DND-41 (cell line): ENCODE measurements around the gene S1PR2.
"Not testable (repeated sequence)": the region's sequence is repeated elsewhere in the genome, so short reads cannot be mapped to it uniquely, and the experiment has no call there.

ENCODE experiments used
- ATAC-seq: fragments of 200-7000 bp; cut with Tn5 transposase; 3 replicates; pipeline ENCODE4 v1.9.1; 2021; ENCODE audit warnings: low read depth; ENCODE audit not compliant: insufficient read depth
- DNase-seq: peaks from one replicate; pipeline ENCODE4 v3.0.0-alpha.2; 2020
- H2AFZ ChIP-seq: 2 replicates; pipeline ENCODE4 v1.6.0; 2012; ENCODE audit warnings: low read depth, low read length
- H3K27ac ChIP-seq: 2 replicates; pipeline ENCODE4 v1.5.1; 2012; ENCODE audit warnings: low read length, inconsistent platforms
- H3K27me3 ChIP-seq: fragments of 200-600 bp; sonication (generic); 2 replicates; pipeline ENCODE4 v1.6.0; 2012; ENCODE audit warnings: low read length, mild to moderate bottlenecking, inconsistent platforms; ENCODE audit not compliant: insufficient read depth, poor library complexity
- H3K36me3 ChIP-seq: 2 replicates; pipeline ENCODE4 v1.5.1; 2012; ENCODE audit warnings: low read length, inconsistent platforms; ENCODE audit not compliant: insufficient read depth
- H3K4me1 ChIP-seq: 2 replicates; pipeline ENCODE4 v1.5.1; 2012; ENCODE audit warnings: mild to moderate bottlenecking, low read length; ENCODE audit not compliant: insufficient read depth
- H3K4me2 ChIP-seq: 2 replicates; pipeline ENCODE4 v1.6.0; 2012; ENCODE audit warnings: mild to moderate bottlenecking, moderate library complexity, low read length, inconsistent platforms; ENCODE audit not compliant: insufficient read depth
- H3K4me3 ChIP-seq, 2 experiments: fragments of 200-600 bp in 1 of 2; shearing (Covaris generic) in 1 of 2; 2 replicates each; pipeline ENCODE4 v1.5.1; 2012 to 2016; ENCODE audit warnings: inconsistent platforms in 2 of 2, low read length in 2 of 2, mild to moderate bottlenecking in 2 of 2, low read depth in 1 of 2, moderate library complexity in 1 of 2
- H3K79me2 ChIP-seq: 2 replicates; pipeline ENCODE4 v1.6.0; 2012; ENCODE audit warnings: low read length, inconsistent platforms; ENCODE audit not compliant: insufficient read depth
- H3K9ac ChIP-seq: 2 replicates; pipeline ENCODE4 v1.6.0; 2012; ENCODE audit warnings: low read depth, mild to moderate bottlenecking, inconsistent platforms, low read length, moderate library complexity
- H3K9me3 ChIP-seq: 2 replicates; pipeline ENCODE4 v1.5.1; 2012; ENCODE audit warnings: low read length, moderate library complexity, mild to moderate bottlenecking, inconsistent platforms; ENCODE audit not compliant: insufficient read depth, severe bottlenecking
- H4K20me1 ChIP-seq: 2 replicates; pipeline ENCODE4 v1.6.0; 2012; ENCODE audit warnings: low read length; ENCODE audit not compliant: insufficient read depth
- EZH2 ChIP-seq: IDR thresholded peaks from 3 replicates; pipeline ENCODE4 v1.6.1; 2012; ENCODE audit warnings: borderline replicate concordance, low read depth, mild to moderate bottlenecking, moderate library complexity, low read length, inconsistent platforms; ENCODE audit not compliant: severe bottlenecking
- TF ChIP-seq, protein P1 (sequence below): IDR thresholded peaks from 2 replicates; pipeline ENCODE4 v1.5.1; 2012; ENCODE audit warnings: borderline replicate concordance, low read length, moderate library complexity, mild to moderate bottlenecking; ENCODE audit not compliant: poor library complexity, severe bottlenecking; ENCODE audit errors: extremely low read depth

S1PR2 gene

DNA sequence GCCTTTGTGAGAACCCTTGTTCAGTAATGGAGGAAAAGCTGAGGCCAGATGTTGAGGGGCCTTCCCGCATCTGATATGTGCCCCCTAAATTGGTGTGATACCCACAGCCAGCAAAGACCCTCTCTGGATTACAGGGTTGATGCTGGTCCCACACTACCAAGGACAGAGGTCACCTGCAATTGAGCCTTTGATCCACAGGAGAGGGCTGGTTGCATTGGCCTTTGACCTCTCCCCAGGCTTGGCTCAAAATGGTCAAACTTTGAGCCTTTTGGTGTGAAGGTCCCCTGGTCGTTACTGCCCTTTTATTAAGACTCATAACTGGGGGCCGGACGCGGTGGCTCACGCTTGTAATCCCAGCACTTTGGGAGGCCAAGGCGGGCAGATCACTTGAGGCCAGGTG lies 12.5 kb upstream of the S1PR2 start:
- ATAC-seq, result no peak
- no peak for TF ChIP-seq EZH2
- TF ChIP-seq, protein P1, sequence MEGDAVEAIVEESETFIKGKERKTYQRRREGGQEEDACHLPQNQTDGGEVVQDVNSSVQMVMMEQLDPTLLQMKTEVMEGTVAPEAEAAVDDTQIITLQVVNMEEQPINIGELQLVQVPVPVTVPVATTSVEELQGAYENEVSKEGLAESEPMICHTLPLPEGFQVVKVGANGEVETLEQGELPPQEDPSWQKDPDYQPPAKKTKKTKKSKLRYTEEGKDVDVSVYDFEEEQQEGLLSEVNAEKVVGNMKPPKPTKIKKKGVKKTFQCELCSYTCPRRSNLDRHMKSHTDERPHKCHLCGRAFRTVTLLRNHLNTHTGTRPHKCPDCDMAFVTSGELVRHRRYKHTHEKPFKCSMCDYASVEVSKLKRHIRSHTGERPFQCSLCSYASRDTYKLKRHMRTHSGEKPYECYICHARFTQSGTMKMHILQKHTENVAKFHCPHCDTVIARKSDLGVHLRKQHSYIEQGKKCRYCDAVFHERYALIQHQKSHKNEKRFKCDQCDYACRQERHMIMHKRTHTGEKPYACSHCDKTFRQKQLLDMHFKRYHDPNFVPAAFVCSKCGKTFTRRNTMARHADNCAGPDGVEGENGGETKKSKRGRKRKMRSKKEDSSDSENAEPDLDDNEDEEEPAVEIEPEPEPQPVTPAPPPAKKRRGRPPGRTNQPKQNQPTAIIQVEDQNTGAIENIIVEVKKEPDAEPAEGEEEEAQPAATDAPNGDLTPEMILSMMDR, result no peak
- no peaks in the 10 kb centered on the region for H3K79me2 ChIP-seq
- no peaks in the 10 kb centered on the region for H3K9me3 ChIP-seq
- no peaks in the 10 kb centered on the region for H3K36me3 ChIP-seq
- H3K4me3 ChIP-seq, result no peak overlapping the region
- no peaks in the 10 kb centered on the region for H3K4me1 ChIP-seq
- no peak overlapping the region for H2AFZ ChIP-seq
- DNase-seq, result no peak
- H3K4me2 ChIP-seq, result no peak overlapping the region
- H3K9ac ChIP-seq, result no peak overlapping the region
- no peaks in the 10 kb centered on the region for H4K20me1 ChIP-seq
- H3K27me3 ChIP-seq, result no peaks in the 10 kb centered on the region
- H3K27ac ChIP-seq, result no peak overlapping the region

DNA sequence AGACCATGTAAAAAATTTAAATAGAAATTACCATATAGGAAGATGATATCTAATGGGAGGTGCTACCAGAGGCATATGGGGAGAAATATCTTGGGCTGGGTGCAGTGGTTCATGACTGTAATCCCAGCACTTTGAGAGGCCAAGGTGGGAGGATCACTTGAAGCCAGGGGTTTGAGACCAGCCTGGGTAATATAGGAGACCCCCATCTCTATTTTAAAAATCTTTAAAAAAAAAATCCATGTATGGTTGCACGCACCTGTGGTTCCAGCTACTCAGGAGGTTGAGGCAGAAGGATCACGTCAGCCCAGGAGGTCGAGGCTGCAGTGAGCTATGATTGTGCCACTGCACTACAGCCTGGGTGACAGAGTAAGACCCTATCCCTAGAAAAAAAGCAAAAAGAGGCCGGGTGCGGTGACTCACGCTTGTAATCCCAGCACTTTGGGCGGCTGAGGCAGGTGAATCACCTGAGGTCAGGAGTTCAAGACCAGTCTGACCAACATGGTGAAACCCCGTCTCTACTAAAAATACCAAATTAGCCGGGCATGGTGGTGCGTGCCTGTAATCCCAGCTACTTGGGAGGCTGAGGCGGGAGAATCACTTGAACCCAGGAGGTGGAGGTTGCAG lies 10.8 kb upstream of the S1PR2 start:
- not testable (repeated sequence) for H3K79me2 ChIP-seq, H3K4me2 ChIP-seq, H2AFZ ChIP-seq, H3K9me3 ChIP-seq, DNase-seq, ATAC-seq, H3K9ac ChIP-seq, H3K27me3 ChIP-seq, H3K4me3 ChIP-seq, H3K4me1 ChIP-seq, H4K20me1 ChIP-seq, H3K36me3 ChIP-seq, H3K27ac ChIP-seq

DNA sequence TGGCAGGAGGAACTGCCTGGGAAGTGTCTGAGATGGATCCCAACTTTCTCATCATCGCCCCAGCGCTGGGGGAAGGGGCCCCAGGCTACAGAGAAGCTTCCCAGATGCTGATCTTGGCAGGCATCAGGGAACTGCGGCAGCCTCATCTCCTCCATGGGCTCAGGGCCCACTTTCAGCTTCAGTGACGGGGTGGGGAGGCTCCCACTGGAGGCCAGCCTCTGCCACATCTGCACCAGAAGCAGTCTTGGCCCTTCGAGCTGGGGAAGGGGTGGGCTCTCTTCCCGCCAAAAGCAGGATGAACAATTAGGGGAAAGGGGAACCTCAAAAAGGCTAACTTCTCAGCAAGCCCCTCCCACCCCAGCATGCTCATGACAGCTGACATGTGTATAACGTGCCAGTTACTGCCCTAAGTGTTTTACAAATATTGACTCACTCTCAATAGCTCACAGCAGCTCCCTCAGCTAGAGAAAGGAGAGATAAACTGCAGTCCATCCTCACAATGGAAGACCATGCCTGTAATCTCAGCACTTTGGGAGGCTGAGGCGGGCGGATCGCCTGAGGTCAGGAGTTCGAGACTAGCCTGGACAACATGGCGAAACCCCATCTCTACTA lies 7.1 kb upstream of the S1PR2 start:
- DNase-seq, result no peak
- no peaks in the 10 kb centered on the region for H3K27me3 ChIP-seq
- H3K36me3 ChIP-seq, result no peaks in the 10 kb centered on the region
- H3K79me2 ChIP-seq, result no peaks in the 10 kb centered on the region
- no peak overlapping the region for H3K9ac ChIP-seq
- no peak overlapping the region for H3K4me3 ChIP-seq
- no peak overlapping the region for H3K4me2 ChIP-seq
- no peak overlapping the region for H2AFZ ChIP-seq
- TF ChIP-seq EZH2, result no peak
- TF ChIP-seq, protein P1, result no peak
- no peak overlapping the region for H3K27ac ChIP-seq
- peaks cover 22% of the 10 kb centered on the region for H3K4me1 ChIP-seq
- no peaks in the 10 kb centered on the region for H4K20me1 ChIP-seq
- ATAC-seq, result no peak
- H3K9me3 ChIP-seq, result no peaks in the 10 kb centered on the region

DNA sequence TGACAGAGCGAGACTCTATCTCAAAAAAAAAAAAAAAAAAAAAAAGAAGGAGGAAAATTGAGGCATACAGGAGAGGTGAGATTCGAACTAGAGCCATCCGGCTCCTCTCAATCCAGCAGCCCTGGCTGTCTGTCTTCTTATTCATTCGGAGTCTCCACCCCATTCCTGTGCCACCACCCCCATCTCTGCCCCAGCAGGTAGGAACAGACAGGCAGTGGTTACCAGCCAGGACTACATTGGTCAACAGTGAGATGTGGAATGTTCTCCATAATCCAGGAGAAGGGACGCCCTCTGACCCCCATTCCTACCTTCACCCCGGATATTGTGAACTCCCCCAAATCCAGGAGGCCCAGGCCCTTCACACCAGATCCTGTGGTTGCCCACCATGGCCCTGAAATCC lies 6.6 kb upstream of the S1PR2 start:
- H3K9me3 ChIP-seq, result no peaks in the 10 kb centered on the region
- H3K4me3 ChIP-seq, result no peak overlapping the region
- H3K27me3 ChIP-seq, result no peaks in the 10 kb centered on the region
- ATAC-seq (no peak), DNase-seq (no peak)
- H3K9ac ChIP-seq, result no peak overlapping the region
- H3K4me2 ChIP-seq, result no peak overlapping the region
- H3K4me1 ChIP-seq, result peaks cover 22% of the 10 kb centered on the region
- no peaks in the 10 kb centered on the region for H3K36me3 ChIP-seq
- TF ChIP-seq, protein P1, result no peak
- TF ChIP-seq EZH2, result no peak
- H3K79me2 ChIP-seq, result no peaks in the 10 kb centered on the region
- H3K27ac ChIP-seq, result no peak overlapping the region
- no peaks in the 10 kb centered on the region for H4K20me1 ChIP-seq
- H2AFZ ChIP-seq, result no peak overlapping the region

DNA sequence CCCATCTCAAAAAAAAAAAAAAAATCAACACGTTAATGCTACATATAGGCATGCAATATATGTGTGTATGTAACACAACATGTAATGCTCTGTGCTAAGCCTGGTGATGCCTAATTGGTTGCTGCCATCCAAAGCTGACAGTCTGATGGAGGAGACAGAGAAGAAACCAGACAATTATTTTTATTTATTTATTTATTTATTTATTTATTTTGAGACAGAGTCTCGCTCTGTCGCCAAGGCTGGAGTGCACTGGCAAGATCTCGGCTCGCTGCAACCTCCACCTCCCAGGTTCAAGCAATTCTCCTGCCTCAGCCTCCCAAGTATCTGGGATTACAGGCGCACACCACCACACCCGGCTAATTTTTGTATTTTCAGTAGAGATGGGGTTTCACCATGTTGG lies 4.3 kb upstream of the S1PR2 start:
- not testable (repeated sequence) for H3K79me2 ChIP-seq, DNase-seq, H3K27ac ChIP-seq, H3K36me3 ChIP-seq, H4K20me1 ChIP-seq, H3K9me3 ChIP-seq, H3K27me3 ChIP-seq, H2AFZ ChIP-seq, H3K4me3 ChIP-seq, H3K4me2 ChIP-seq, H3K9ac ChIP-seq, ATAC-seq
- peaks cover 32% of the 10 kb centered on the region for H3K4me1 ChIP-seq
